ENCODE data around the gene JAG1. TPM values are rescaled to one million over a fixed set of nuclear protein-coding genes. Genes with fewer than 3 reads are reported as not detected.

The JAG1 gene
- polyA plus RNA-seq, 3 donors, result 0.70 to 6.8 (median 0.85) TPM

DNA sequence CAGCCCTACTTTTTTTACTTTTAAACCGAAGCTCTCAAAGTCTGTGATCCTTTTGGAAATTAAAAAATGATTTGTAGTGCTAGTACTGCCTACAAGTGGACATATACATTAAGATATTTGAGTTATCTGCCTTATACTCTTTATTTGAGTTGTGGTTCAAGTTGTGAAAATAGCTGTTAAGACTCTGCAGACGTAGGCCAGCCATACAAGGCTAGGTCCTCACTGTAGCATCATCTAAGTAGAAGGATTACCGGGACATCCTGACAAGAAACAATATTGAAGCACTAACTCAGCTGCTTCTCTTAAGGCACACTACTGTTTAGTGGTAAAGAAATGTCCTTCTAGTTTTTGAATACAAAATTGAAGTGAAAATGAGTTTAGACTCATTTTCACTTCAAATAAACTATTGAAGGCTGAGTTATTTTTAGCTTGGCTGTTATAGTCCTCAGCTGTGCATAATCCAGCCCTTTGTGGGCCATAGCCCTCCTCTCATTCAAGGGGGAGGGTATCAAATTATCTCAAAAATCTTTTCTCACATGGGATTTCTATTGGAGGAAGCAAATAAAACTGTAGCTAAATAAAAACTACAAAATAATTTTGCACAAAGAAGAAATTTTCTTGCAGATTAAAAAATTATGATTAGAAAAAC lies 68.1 kb downstream of the JAG1 start:
- Histone ChIP-seq H3K79me2 (ENCODE audit: insufficient read depth, low read length) (no peaks in the 10 kb centered on the region), H3K36me3 (replicated peaks in 1 of 2; ENCODE audit: control insufficient read depth in 1 of 2, insufficient read depth in 2 of 2, low read length in 2 of 2) (peaks cover 3 to 54% of the 10 kb centered on the region in 2 donors), H3K9ac (ENCODE audit: insufficient read depth, low read length, poor library complexity, severe bottlenecking) (no peak overlapping the region), H3K4me2 (replicated peaks; ENCODE audit: extremely low read depth, low read length, poor library complexity, severe bottlenecking) (no peak overlapping the region), H4K20me1 (ENCODE audit: insufficient read depth, low read length) (no peaks in the 10 kb centered on the region), H3K27ac (ENCODE audit: low read depth in 1 of 2, low read length in 2 of 2) (no peak overlapping the region), H3K4me1 (ENCODE audit: control insufficient read depth in 1 of 2, insufficient read depth in 2 of 2, low read length in 2 of 2) (no peaks in the 10 kb centered on the region), H2AFZ (ENCODE audit: insufficient read depth, low read depth, low read length, poor library complexity, severe bottlenecking) (no peak overlapping the region), H3K9me3 (replicated peaks in 1 of 2; ENCODE audit: control insufficient read depth in 1 of 2, insufficient read depth in 1 of 2, low read length in 2 of 2) (no peaks in the 10 kb centered on the region), H3K27me3 (ENCODE audit: control insufficient read depth in 2 of 2, insufficient read depth in 2 of 2, low read length in 2 of 2) (no peaks in the 10 kb centered on the region), H3K4me3 (replicated peaks in 1 of 3; ENCODE audit: low read depth in 2 of 3, low read length in 3 of 3) (no peak overlapping the region)
- intact Hi-C loops (cut with micrococcal nuclease), result no loop called here
- Mint-ChIP-seq H3K27ac (no peak overlapping the region), H3K27me3 (ENCODE audit: low read depth in 3 of 3) (no peaks in the 10 kb centered on the region), H3K4me1 (no peaks in the 10 kb centered on the region), H3K4me3 (no peak overlapping the region), H3K9me3 (no peaks in the 10 kb centered on the region), H3K36me3 (peaks cover 46 to 50% of the 10 kb centered on the region in 2 donors)
- no peak for DNase-seq
- WGBS (ENCODE audit: insufficient coverage), result no CpG with 5 or more reads among the region's 3 CpGs
- TF ChIP-seq, protein P1, sequence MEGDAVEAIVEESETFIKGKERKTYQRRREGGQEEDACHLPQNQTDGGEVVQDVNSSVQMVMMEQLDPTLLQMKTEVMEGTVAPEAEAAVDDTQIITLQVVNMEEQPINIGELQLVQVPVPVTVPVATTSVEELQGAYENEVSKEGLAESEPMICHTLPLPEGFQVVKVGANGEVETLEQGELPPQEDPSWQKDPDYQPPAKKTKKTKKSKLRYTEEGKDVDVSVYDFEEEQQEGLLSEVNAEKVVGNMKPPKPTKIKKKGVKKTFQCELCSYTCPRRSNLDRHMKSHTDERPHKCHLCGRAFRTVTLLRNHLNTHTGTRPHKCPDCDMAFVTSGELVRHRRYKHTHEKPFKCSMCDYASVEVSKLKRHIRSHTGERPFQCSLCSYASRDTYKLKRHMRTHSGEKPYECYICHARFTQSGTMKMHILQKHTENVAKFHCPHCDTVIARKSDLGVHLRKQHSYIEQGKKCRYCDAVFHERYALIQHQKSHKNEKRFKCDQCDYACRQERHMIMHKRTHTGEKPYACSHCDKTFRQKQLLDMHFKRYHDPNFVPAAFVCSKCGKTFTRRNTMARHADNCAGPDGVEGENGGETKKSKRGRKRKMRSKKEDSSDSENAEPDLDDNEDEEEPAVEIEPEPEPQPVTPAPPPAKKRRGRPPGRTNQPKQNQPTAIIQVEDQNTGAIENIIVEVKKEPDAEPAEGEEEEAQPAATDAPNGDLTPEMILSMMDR (IDR thresholded peaks at IDR 0.05), result no peak

DNA sequence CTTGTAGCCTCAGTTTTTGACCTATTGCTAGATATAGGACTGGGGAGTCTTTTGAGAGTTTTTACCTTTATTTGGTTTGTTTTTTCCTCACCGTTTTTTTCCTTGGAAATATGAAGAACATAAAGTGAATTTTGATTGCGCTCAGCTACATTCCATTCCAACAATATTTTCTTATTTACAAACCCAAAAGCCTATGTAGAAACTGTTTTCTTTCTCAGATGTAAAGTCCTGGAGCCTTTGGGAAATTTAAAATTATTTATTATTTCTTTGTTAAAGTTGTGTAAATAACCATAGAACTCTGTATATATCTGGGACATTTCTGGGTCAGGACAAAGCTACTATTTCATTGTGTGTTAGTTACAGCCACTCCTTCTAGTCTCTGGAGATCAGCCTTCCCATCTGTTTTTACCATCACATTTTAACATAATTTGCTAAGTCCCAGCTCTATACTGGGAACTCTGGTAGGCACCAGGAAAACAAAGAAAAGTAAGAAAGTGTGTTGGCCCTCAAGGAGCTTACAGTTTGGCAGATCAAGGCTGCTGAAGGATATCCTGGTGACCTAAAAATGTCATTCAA lies 68.8 kb downstream of the JAG1 start:
- H3K36me3 ChIP-seq (replicated peaks in 1 of 2; ENCODE audit: control insufficient read depth in 1 of 2, insufficient read depth in 2 of 2, low read length in 2 of 2), result peaks cover 3 to 60% of the 10 kb centered on the region in 2 donors
- TF ChIP-seq, protein P1 (IDR thresholded peaks at IDR 0.05), result no peak
- no CpG with 5 or more reads among the region's 2 CpGs for WGBS (ENCODE audit: insufficient coverage)

More for the DNA sequence above, 68.8 kb downstream of the JAG1 start:
- no peaks in the 10 kb centered on the region for H3K9me3 Mint-ChIP-seq
- no peaks in the 10 kb centered on the region for H3K27me3 Mint-ChIP-seq (ENCODE audit: low read depth in 3 of 3)
- intact Hi-C loops (cut with micrococcal nuclease), result no loop called here
- Histone ChIP-seq H3K27me3 (ENCODE audit: control insufficient read depth in 2 of 2, insufficient read depth in 2 of 2, low read length in 2 of 2) (no peaks in the 10 kb centered on the region), H4K20me1 (ENCODE audit: insufficient read depth, low read length) (no peaks in the 10 kb centered on the region), H3K9me3 (replicated peaks in 1 of 2; ENCODE audit: control insufficient read depth in 1 of 2, insufficient read depth in 1 of 2, low read length in 2 of 2) (no peaks in the 10 kb centered on the region), H3K27ac (ENCODE audit: low read depth in 1 of 2, low read length in 2 of 2) (no peak overlapping the region), H3K9ac (ENCODE audit: insufficient read depth, low read length, poor library complexity, severe bottlenecking) (no peak overlapping the region), H2AFZ (ENCODE audit: insufficient read depth, low read depth, low read length, poor library complexity, severe bottlenecking) (no peak overlapping the region), H3K4me1 (ENCODE audit: control insufficient read depth in 1 of 2, insufficient read depth in 2 of 2, low read length in 2 of 2) (no peaks in the 10 kb centered on the region), H3K79me2 (ENCODE audit: insufficient read depth, low read length) (no peaks in the 10 kb centered on the region), H3K4me2 (replicated peaks; ENCODE audit: extremely low read depth, low read length, poor library complexity, severe bottlenecking) (no peak overlapping the region), H3K4me3 (replicated peaks in 1 of 3; ENCODE audit: low read depth in 2 of 3, low read length in 3 of 3) (no peak overlapping the region)
- peaks cover 50 to 56% of the 10 kb centered on the region in 2 donors for H3K36me3 Mint-ChIP-seq
- no peak overlapping the region for H3K27ac Mint-ChIP-seq
- no peak overlapping the region for H3K4me3 Mint-ChIP-seq
- no peaks in the 10 kb centered on the region for H3K4me1 Mint-ChIP-seq
- DNase-seq, result no peak
